Duodenal mucosa (tissue), 2 donors: ENCODE measurements around the gene LAT.
"Not testable (repeated sequence)": the region's sequence is repeated elsewhere in the genome, so short reads cannot be mapped to it uniquely, and the experiment has no call there.

Experiments
- H3K27ac ChIP-seq: one replicate; pipeline ENCODE4 v1.7.0; 2013; ENCODE audit warnings: low read depth, low read length
- H3K27me3 ChIP-seq, 2 donors: one replicate each; pipeline ENCODE4 v1.7.0; 2013; ENCODE audit warnings: low read length in 2 of 2, control low read depth in 1 of 2; ENCODE audit not compliant: insufficient read depth in 2 of 2, control insufficient read depth in 1 of 2
- H3K36me3 ChIP-seq, 2 donors: one replicate each; pipeline ENCODE4 v1.7.0; 2013; ENCODE audit warnings: low read length in 2 of 2, control low read depth in 1 of 2; ENCODE audit not compliant: insufficient read depth in 2 of 2, control insufficient read depth in 1 of 2
- H3K4me1 ChIP-seq, 2 donors: one replicate each; pipeline ENCODE4 v1.7.0; 2013; ENCODE audit warnings: low read length in 2 of 2, control low read depth in 1 of 2; ENCODE audit not compliant: insufficient read depth in 2 of 2, control insufficient read depth in 1 of 2
- H3K4me3 ChIP-seq, 2 donors: one replicate each; pipeline ENCODE4 v1.7.0; 2013; ENCODE audit warnings: low read length in 2 of 2, low read depth in 1 of 2
- H3K9ac ChIP-seq, 2 donors: one replicate each; pipeline ENCODE4 v1.7.0; 2013; ENCODE audit warnings: low read length in 2 of 2, low read depth in 1 of 2
- H3K9me3 ChIP-seq, 2 donors: one replicate each; pipeline ENCODE4 v1.7.0; 2013; ENCODE audit warnings: low read length in 2 of 2, control low read depth in 1 of 2; ENCODE audit not compliant: control insufficient read depth in 1 of 2

LAT gene, protein sequence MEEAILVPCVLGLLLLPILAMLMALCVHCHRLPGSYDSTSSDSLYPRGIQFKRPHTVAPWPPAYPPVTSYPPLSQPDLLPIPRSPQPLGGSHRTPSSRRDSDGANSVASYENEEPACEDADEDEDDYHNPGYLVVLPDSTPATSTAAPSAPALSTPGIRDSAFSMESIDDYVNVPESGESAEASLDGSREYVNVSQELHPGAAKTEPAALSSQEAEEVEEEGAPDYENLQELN

DNA sequence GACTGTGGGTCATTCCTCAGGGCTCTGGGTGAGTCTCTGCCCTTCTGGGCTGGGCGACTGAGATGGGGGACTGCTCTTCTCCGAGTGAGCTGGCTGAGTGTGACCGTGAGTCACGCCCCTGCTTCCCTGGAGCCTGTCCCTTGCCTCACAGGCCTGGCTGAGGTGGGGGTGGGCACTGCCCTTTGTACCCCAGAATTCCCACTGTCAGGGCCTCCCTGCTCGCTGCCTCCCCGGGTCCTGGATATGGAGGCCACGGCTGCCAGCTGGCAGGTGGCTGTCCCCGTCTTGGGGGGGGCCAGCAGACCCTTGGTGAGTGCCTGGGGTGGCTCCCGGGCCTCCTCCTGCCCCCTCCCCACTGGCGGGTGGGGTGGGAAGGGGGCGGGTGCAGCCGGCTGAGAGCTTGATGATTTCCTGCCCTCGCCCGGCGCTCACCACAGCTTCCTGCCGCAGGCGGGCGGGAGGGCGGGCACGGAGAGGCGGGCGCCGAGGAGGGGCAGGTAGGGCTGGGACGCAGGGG lies at the start of gene LAT:
LAT (plus strand) TSS at position 434 of the 517 bp plus-strand sequence. CDS start 366 bp downstream, outside the sequence.
- H3K4me3 ChIP-seq: peak within 1 kb of the TSS; percentile 40 to 58
- peak within 1 kb of the TSS; percentile 25 to 35 for H3K9ac ChIP-seq
- H3K9me3 ChIP-seq: no peaks in the 10 kb centered on the region
- H3K36me3 ChIP-seq: peaks cover 29 to 44% of the 10 kb centered on the region in 2 donors
- H3K4me1 ChIP-seq: peaks cover 0 to 9% of the 10 kb centered on the region in 2 donors
- no peaks in the 10 kb centered on the region for H3K27me3 ChIP-seq
- no peak within 1 kb of the TSS for H3K27ac ChIP-seq

DNA sequence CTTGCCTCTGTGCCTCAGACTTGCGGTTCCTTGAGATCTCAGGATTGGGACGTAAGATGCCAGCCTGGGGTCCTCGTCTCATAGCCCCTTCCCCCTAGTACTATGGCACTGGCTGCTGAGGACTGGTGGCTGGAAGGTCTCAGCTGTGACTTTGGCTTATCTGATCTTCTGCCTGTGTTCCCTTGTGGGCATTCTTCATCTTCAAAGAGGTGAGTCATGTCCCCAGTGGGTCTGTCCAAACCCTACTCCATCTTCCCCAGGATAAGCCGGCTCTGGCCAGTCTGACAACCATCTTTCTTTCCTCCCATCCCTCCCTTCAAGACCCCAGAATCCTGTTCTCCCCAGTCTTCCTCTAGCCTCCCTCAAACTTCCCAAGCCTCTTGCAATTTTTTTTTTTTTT lies 49.5 kb upstream of the LAT start:
- no peaks in the 10 kb centered on the region for H3K27me3 ChIP-seq
- H3K9me3 ChIP-seq: no peaks in the 10 kb centered on the region
- H3K36me3 ChIP-seq: no peaks in the 10 kb centered on the region
- H3K27ac ChIP-seq: no peak overlapping the region
- H3K9ac ChIP-seq: no peak overlapping the region
- peak overlapping the region in 1 of 2 donors; percentile 59 for H3K4me3 ChIP-seq
- peaks cover 4 to 6% of the 10 kb centered on the region in 2 donors for H3K4me1 ChIP-seq

DNA sequence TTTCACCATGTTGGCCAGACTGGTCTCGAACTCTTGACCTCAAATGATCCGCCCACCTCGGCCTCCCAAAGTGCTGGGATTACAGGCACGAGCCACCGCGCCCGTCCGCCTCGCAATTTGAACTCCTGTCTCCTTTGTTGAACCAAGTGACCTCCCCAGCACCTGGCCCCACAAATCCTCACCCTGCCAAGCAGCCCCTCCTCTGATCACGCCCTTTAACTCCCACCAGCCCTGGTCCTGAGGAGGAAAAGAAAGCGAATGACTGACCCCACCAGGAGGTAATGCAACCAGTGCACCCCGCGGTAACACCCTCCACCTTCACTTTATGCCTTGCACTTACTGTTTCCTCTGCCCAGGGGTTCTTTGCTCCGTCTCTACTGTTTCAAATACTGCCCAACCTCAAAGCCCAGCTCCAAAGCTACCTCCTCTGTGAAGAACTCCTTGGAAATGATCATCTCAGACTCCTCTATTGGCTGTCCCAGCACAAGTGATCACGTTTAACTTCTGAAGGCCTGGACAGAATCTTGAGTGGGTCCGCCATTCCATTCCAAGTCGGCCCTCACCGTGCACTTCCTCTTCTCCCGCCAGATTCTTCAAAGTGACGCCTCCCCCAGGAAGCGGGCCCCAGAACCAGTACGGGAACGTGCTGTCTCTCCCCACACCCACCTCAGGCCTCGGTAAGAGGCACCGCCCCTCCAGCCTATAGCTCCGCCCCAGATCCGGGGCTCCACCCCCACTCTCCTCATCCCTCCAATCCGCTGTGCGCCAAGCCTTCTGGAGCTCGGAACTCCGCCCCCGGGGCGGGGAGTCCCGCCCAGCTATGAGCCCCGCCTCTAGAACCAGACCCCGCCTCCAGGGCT lies 48.7 kb upstream of the LAT start:
- no peak overlapping the region for H3K27ac ChIP-seq
- H3K4me1 ChIP-seq: peaks cover 4 to 6% of the 10 kb centered on the region in 2 donors
- H3K4me3 ChIP-seq: peak overlapping the region; percentile 59 to 73
- no peaks in the 10 kb centered on the region for H3K36me3 ChIP-seq
- H3K9ac ChIP-seq: peak overlapping the region; percentile 6 to 47
- H3K9me3 ChIP-seq: no peaks in the 10 kb centered on the region
- no peaks in the 10 kb centered on the region for H3K27me3 ChIP-seq

DNA sequence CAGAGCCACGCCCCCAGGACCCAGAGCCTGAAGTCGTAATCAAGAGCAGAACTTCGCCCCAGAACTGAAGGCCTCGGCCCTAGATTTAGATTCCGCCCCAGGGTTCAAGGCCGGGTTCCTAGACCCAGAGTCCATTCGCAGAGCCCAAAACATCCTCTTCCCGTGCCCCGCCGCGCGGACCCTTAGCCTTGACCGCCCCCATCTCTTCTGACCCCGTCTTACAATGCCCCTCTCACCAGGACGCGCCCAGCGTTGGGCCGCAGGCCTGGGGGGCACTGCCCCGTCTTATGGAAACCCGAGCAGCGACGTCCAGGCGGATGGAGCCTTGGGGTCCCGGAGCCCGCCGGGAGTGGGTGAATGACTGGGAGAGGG lies 48.1 kb upstream of the LAT start:
- Histone ChIP-seq H3K4me1 (peaks cover 4 to 6% of the 10 kb centered on the region in 2 donors), H3K27me3 (no peaks in the 10 kb centered on the region), H3K36me3 (no peaks in the 10 kb centered on the region), H3K9me3 (no peaks in the 10 kb centered on the region), H3K4me3 (no peak overlapping the region), H3K9ac (no peak overlapping the region), H3K27ac (no peak overlapping the region)

DNA sequence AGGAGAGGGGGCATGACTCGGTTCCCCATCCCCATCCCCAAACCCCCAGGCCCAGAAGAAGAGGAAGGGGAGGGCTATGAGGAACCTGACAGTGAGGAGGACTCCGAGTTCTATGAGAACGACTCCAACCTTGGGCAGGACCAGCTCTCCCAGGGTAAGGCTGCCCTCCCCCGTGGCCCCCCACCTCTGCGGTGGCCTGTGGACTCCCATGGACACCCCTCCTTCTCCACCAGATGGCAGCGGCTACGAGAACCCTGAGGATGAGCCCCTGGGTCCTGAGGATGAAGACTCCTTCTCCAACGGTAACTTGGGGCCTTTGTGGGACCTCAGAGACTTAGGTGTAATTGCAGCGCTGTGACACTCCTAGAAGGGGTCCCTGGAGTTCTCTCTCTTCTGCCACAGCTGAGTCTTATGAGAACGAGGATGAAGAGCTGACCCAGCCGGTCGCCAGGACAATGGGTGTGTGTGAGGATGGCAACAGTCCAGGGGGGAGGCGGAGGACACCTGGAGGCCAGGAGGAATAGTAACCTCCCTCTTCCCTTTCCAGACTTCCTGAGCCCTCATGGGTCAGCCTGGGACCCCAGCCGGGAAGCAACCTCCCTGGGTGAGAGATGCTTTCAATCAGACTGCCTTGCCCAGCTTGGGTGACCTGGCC lies 47.5 kb upstream of the LAT start:
- no peak overlapping the region for H3K9ac ChIP-seq
- no peaks in the 10 kb centered on the region for H3K9me3 ChIP-seq
- H3K27ac ChIP-seq: no peak overlapping the region
- H3K27me3 ChIP-seq: no peaks in the 10 kb centered on the region
- no peaks in the 10 kb centered on the region for H3K36me3 ChIP-seq
- peaks cover 4 to 6% of the 10 kb centered on the region in 2 donors for H3K4me1 ChIP-seq
- no peak overlapping the region for H3K4me3 ChIP-seq

DNA sequence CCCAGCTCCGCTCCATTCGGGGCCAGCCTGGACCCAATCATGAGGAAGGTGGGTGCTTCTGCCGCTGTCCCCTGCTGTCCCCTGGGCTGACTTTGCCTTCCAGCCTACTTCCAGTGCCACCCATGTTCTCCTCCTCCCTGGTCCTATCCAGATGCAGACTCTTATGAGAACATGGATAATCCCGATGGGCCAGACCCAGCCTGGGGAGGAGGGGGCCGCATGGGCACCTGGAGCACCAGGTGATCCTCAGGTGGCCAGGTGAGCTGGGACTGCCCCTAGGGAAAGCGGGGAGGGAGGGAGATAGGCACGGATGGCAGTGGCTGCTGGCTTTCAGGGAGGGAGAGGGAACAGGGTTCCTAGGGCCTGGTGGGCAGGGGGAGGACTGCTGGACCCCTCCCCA lies 46.1 kb upstream of the LAT start:
- Histone ChIP-seq H3K9ac (no peak overlapping the region), H3K36me3 (no peaks in the 10 kb centered on the region), H3K4me1 (peaks cover 4 to 6% of the 10 kb centered on the region in 2 donors), H3K27me3 (no peaks in the 10 kb centered on the region), H3K4me3 (no peak overlapping the region), H3K27ac (no peak overlapping the region), H3K9me3 (no peaks in the 10 kb centered on the region)

DNA sequence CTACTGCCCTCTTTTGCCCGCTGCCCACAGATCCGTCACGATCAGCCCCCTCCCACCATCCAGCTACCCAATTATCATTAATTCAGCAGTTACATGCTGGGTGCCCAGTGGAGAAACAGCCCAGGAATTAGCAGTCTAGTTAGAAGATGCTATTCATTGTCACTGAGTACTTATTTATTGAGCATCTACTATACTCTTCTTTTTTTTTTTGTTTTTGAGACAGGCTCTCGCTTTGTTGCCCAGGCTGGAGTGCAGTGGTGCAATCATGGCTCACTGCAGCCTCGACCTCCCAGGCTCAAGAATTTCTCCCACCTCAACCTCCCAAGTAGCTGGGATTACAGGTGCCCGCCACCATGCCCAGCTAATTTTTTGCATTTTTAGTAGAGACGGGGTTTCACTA lies 45.0 kb upstream of the LAT start:
- not testable (repeated sequence) for H3K9me3 ChIP-seq, H3K4me1 ChIP-seq, H3K27me3 ChIP-seq, H3K4me3 ChIP-seq, H3K27ac ChIP-seq, H3K9ac ChIP-seq, H3K36me3 ChIP-seq

DNA sequence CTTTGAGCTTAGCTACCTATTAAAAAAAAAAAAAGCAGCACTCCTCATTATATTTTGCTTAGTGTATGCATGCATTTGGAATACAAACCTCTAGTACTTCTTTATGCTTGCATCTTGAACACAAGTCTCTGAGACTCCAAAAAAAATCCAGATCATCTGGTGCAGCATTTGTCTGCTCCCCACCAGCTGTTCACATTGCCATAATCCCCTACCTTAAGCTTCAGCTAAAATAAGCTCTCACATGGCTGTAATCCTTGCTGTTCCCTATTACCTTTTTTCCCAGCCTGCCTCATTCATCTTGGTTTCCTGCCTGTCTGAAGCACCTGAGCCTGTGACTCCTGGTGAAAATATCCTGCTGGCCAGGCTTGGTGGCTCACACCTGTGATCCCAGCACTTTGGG lies 41.6 kb upstream of the LAT start:
- Histone ChIP-seq H3K36me3 (no peaks in the 10 kb centered on the region), H3K9me3 (no peaks in the 10 kb centered on the region), H3K27me3 (no peaks in the 10 kb centered on the region), H3K9ac (no peak overlapping the region), H3K4me3 (no peak overlapping the region), H3K4me1 (peaks cover 4 to 7% of the 10 kb centered on the region in 2 donors), H3K27ac (no peak overlapping the region)

DNA sequence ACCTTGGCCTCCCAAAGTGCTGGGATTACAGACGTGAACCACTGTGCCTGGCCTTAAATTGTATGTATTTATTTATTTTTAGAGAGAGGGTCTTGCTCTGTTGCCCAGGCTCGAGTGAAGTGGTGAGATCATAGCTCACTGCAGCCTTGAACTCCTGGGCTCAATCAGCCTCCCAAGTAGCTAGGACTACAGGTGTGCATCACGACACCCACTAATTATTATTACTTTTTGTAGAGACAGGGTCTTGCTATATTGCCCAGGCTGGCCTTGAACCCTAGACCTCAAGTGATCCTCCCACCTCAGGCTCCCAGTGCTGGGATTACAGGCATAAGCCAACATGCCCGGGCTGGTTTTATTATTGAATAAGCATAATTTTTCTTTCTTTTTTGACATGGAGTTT lies 38.2 kb upstream of the LAT start:
- Histone ChIP-seq H3K27me3 (no peaks in the 10 kb centered on the region), H3K4me1 (peaks cover 8 to 10% of the 10 kb centered on the region in 2 donors)

More for the DNA sequence above, 38.2 kb upstream of the LAT start:
- Histone ChIP-seq H3K27ac (no peak overlapping the region), H3K36me3 (no peaks in the 10 kb centered on the region), H3K4me3 (no peak overlapping the region), H3K9me3 (no peaks in the 10 kb centered on the region), H3K9ac (no peak overlapping the region)
